ENCODE results near the gene RAET1E. TPM values are rescaled to one million over a fixed set of nuclear protein-coding genes. Genes with fewer than 3 reads are reported as not detected.

RAET1E gene
- total and polyA plus RNA-seq, 2 donors (not counting 3 experiments of a cell fraction or from before 2014, with no cell fraction given), result 0.04 TPM; not detected in 1

- no peak for FAIRE-seq
- Histone ChIP-seq H3K27me3 (ENCODE audit: control insufficient read depth in 2 of 2, insufficient read depth in 2 of 2, low read length in 2 of 2) (no peaks in the 10 kb centered on the region), H4K20me1 (replicated peaks; ENCODE audit: control insufficient read depth, extremely low read depth, insufficient read depth, low read length) (no peaks in the 10 kb centered on the region), H3K9me1 (replicated peaks; ENCODE audit: control insufficient read depth, extremely low read depth, insufficient read depth, low read length) (no peaks in the 10 kb centered on the region), H3K4me3 (replicated peaks in 1 of 3; ENCODE audit: insufficient read depth in 1 of 3, low read depth in 1 of 3, low read length in 3 of 3) (no peak overlapping the region), H3K4me1 (ENCODE audit: control insufficient read depth, extremely low read depth, insufficient read depth, low read length) (peaks cover 66% of the 10 kb centered on the region), H3K9ac (replicated peaks; ENCODE audit: extremely low read depth, insufficient read depth, low read length) (no peak overlapping the region), H3K36me3 (ENCODE audit: control insufficient read depth in 2 of 2, extremely low read depth in 1 of 2, insufficient read depth in 2 of 2, low read length in 2 of 2) (no peaks in the 10 kb centered on the region), H3K27ac (ENCODE audit: insufficient read depth, low read depth, low read length) (no peak overlapping the region), H3K9me3 (replicated peaks; ENCODE audit: control insufficient read depth, insufficient read depth, low read length) (no peaks in the 10 kb centered on the region), H3K79me2 (ENCODE audit: control insufficient read depth, insufficient read depth, low read length) (peaks cover 40% of the 10 kb centered on the region), H2AFZ (ENCODE audit: low read depth, low read length) (no peak overlapping the region), H3K4me2 (ENCODE audit: insufficient read depth, low read length) (no peak overlapping the region)
- intact Hi-C loops (cut with micrococcal nuclease) (loop anchor here (5.0 kb wide), 1 partner anchor 313 kb away; the partner anchor contains the start of gene PPIL4), dilution Hi-C loops (cut with MboI; ENCODE audit: extremely low pct_ligation_motif_present, low sequenced_read_pairs) (no loop called here)
- no peak for DNase-seq (ENCODE audit: low read depth, low spot score)
- TF ChIP-seq JUN (IDR thresholded peaks at IDR 0.05; ENCODE audit: borderline replicate concordance, insufficient read depth, insufficient read length, low read depth) (no peak), GATA2 (IDR thresholded peaks at IDR 0.05; ENCODE audit: insufficient read depth, insufficient read length, low read depth, low read length) (no peak), MYC (IDR thresholded peaks at IDR 0.05; ENCODE audit: low read depth, low read length) (no peak), EZH2 (IDR thresholded peaks at IDR 0.05; ENCODE audit: borderline replicate concordance, low read depth, low read length, severe bottlenecking) (no peak)
- BruUV-seq (replicated peaks), result no TSS peak
- POLR2A ChIA-PET, result interaction anchor here (0.6 kb wide), 1 partner anchor 17 kb away, joined by 3 read pairs; no protein-coding TSS in a partner anchor
- CTCF ChIA-PET, result interaction anchor here (3.2 kb wide), 1 partner anchor 19 kb away, joined by 10 read pairs; no protein-coding TSS in a partner anchor
Measured at GRCh38 chr6:149859938-149860337, 38.0 kb downstream of the RAET1E start.

- POLR2A ChIA-PET, result interaction anchor here (0.6 kb wide), 1 partner anchor 16 kb away, joined by 3 read pairs; no protein-coding TSS in a partner anchor
- no peaks in the 10 kb centered on the region for H3K27me3 ChIP-seq (ENCODE audit: control insufficient read depth in 2 of 2, insufficient read depth in 2 of 2, low read length in 2 of 2)
- no peaks in the 10 kb centered on the region for H3K36me3 ChIP-seq (ENCODE audit: control insufficient read depth in 2 of 2, extremely low read depth in 1 of 2, insufficient read depth in 2 of 2, low read length in 2 of 2)
- BruUV-seq (replicated peaks), result no TSS peak
- no peak overlapping the region for H2AFZ ChIP-seq (ENCODE audit: low read depth, low read length)
- intact Hi-C loops (cut with micrococcal nuclease) (loop anchor here (5.0 kb wide), 1 partner anchor 312 kb away; the partner anchor contains the start of gene PPIL4), dilution Hi-C loops (cut with MboI; ENCODE audit: extremely low pct_ligation_motif_present, low sequenced_read_pairs) (no loop called here)
- no peaks in the 10 kb centered on the region for H4K20me1 ChIP-seq (replicated peaks; ENCODE audit: control insufficient read depth, extremely low read depth, insufficient read depth, low read length)
- H3K4me2 ChIP-seq (ENCODE audit: insufficient read depth, low read length), result no peak overlapping the region
- TF ChIP-seq POLR2AphosphoS5 (IDR thresholded peaks at IDR 0.05; ENCODE audit: insufficient read depth, low read depth, low read length) (no peak), GATA2 (IDR thresholded peaks at IDR 0.05; ENCODE audit: insufficient read depth, insufficient read length, low read depth, low read length) (no peak), FOS (IDR thresholded peaks at IDR 0.05; ENCODE audit: borderline replicate concordance, insufficient read depth, low read length) (no peak), MYC (IDR thresholded peaks at IDR 0.05; ENCODE audit: low read depth, low read length) (no peak), JUN (IDR thresholded peaks at IDR 0.05; ENCODE audit: borderline replicate concordance, insufficient read depth, insufficient read length, low read depth) (no peak), POLR2A (IDR thresholded peaks at IDR 0.05; ENCODE audit: low read depth, low read length) (no peak), CTCF (IDR thresholded peaks at IDR 0.05; ENCODE audit: extremely low read depth in 1 of 2, insufficient read depth in 1 of 2, low read depth in 1 of 2, low read length in 2 of 2) (no peak), MAX (IDR thresholded peaks at IDR 0.05; ENCODE audit: insufficient read depth, insufficient read length) (no peak), EZH2 (IDR thresholded peaks at IDR 0.05; ENCODE audit: borderline replicate concordance, low read depth, low read length, severe bottlenecking) (no peak)
- FAIRE-seq (peak; percentile 15), DNase-seq (ENCODE audit: low read depth, low spot score) (peak; percentile 13)
- no peak overlapping the region for H3K9ac ChIP-seq (replicated peaks; ENCODE audit: extremely low read depth, insufficient read depth, low read length)
- no peak overlapping the region for H3K4me3 ChIP-seq (replicated peaks in 1 of 3; ENCODE audit: insufficient read depth in 1 of 3, low read depth in 1 of 3, low read length in 3 of 3)
- H3K79me2 ChIP-seq (ENCODE audit: control insufficient read depth, insufficient read depth, low read length), result peaks cover 40% of the 10 kb centered on the region
- no peak overlapping the region for H3K27ac ChIP-seq (ENCODE audit: insufficient read depth, low read depth, low read length)
- no peaks in the 10 kb centered on the region for H3K9me3 ChIP-seq (replicated peaks; ENCODE audit: control insufficient read depth, insufficient read depth, low read length)
- peaks cover 67% of the 10 kb centered on the region for H3K4me1 ChIP-seq (ENCODE audit: control insufficient read depth, extremely low read depth, insufficient read depth, low read length)
- CTCF ChIA-PET, result interaction anchor here (3.2 kb wide), 1 partner anchor 19 kb away, joined by 10 read pairs; no protein-coding TSS in a partner anchor
- no peaks in the 10 kb centered on the region for H3K9me1 ChIP-seq (replicated peaks; ENCODE audit: control insufficient read depth, extremely low read depth, insufficient read depth, low read length)
Measured at GRCh38 chr6:149859368-149859767, 38.5 kb downstream of the RAET1E start.
